NT2/D1 (cell line): ENCODE measurements around the gene RTN3.
A peak's percentile ranks its signal among the peaks of the same experiment; 100 is the strongest.

Source experiments
- DNase-seq: peaks from one replicate; pipeline ENCODE4 v3.0.0-alpha.2; 2011; ENCODE audit warnings: low read depth, low spot score
- H3K27me3 ChIP-seq: 2 replicates; pipeline ENCODE4 v1.6.0; 2011; ENCODE audit warnings: mild to moderate bottlenecking; ENCODE audit not compliant: insufficient read length, insufficient read depth
- H3K36me3 ChIP-seq: 2 replicates; pipeline ENCODE4 v1.6.1; 2011; ENCODE audit warnings: mild to moderate bottlenecking, low read length, mixed read lengths; ENCODE audit not compliant: insufficient read depth, insufficient read length
- H3K4me1 ChIP-seq: 2 replicates; pipeline ENCODE4 v1.5.1; 2011; ENCODE audit not compliant: insufficient read depth, insufficient read length
- H3K4me3 ChIP-seq: 2 replicates; pipeline ENCODE4 v1.5.1; 2011; ENCODE audit warnings: low read depth; ENCODE audit not compliant: insufficient read length
- H3K9ac ChIP-seq: 2 replicates; pipeline ENCODE4 v1.6.0; 2011; ENCODE audit warnings: low read depth; ENCODE audit not compliant: insufficient read length
- H3K9me3 ChIP-seq: 2 replicates; pipeline ENCODE4 v1.5.1; 2011; ENCODE audit warnings: mild to moderate bottlenecking, low read length; ENCODE audit not compliant: insufficient read depth
- SUZ12 ChIP-seq: IDR thresholded peaks from 2 replicates; pipeline ENCODE4 v1.6.1; 2011; ENCODE audit not compliant: insufficient read length, insufficient read depth; ENCODE audit errors: extremely low read depth
- YY1 ChIP-seq: IDR thresholded peaks from 2 replicates; pipeline ENCODE4 v1.6.1; 2011; ENCODE audit not compliant: insufficient read length, insufficient read depth
- ZNF274 ChIP-seq: IDR thresholded peaks from 2 replicates; pipeline ENCODE4 v1.6.1; 2011; ENCODE audit warnings: mild to moderate bottlenecking, low read depth, low read length

RTN3 gene

DNA sequence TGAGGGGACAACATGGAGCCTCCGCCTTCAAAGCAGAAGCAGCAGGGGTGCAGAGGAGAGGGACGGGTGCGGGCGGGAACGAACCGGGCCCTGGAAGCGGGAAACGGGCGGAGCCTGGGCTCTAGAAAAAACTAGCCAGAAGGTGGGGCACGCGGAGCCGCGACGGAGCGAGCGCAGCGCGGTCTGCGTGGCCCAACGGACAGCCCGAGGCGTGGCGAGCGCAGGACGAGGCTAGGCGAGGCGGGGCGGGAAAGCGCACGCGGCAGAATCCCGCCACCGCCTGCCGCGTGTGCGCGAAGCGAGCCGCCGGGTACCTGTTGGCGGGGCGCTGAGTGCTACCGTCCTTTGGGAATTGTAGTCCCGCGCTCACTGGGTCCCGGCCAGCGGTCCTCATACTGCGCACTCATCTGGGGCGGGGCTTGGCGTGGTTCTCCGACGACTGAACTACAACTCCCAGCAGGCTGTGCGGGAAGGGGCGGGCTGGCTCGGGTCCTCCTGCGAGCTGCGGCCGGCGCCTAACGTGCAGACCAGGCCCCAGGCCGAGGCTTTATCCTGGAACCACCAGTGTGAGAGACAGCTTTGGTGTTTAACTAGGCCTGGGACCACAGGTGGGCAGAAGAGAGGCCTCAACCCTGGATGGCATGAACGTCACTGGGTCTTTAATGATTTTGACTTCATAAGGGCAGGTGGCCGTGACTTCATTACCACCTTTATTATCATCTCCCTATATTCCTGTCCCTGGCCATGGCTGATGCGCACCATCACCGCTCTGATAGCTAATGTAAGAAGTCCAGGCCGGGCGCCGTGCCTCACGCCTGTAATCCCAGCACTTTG is 9.8 kb upstream of the RTN3 start, which contains the start of gene ATL3:
Gene ATL3, minus strand, starts transcription at position 55 of the 834 bp plus-strand sequence. Its CDS starts 41 bp downstream, at position 14.
- TF ChIP-seq YY1 (no peak), SUZ12 (no peak), ZNF274 (no peak)
- peaks cover 6% of the 10 kb centered on the region for H3K36me3 ChIP-seq
- peak within 1 kb of the TSS; percentile 49 for H3K4me3 ChIP-seq
- H3K9ac ChIP-seq: peak within 1 kb of the TSS; percentile 67
- H3K4me1 ChIP-seq: no peaks in the 10 kb centered on the region
- peaks cover 7% of the 10 kb centered on the region; the same call in 1 of the 2 replicates for H3K9me3 ChIP-seq
- peak; percentile 97 for DNase-seq
- H3K27me3 ChIP-seq: no peaks in the 10 kb centered on the region

DNA sequence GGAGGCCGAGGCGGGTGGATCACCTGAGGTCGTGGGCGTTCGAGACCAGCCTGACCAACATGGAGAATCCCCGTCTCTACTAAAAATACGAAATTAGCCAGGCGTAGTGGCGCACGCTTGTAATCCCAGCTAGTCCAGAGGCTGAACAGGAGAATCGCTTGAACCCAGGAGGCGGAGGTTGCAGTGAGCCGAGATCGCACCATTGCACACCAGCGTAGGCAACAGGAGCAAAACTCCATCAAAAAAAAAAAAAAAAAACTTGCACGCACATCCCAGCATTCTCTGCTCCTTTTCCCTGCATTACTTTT is 9.2 kb upstream of the RTN3 start:
- no peak overlapping the region for H3K9ac ChIP-seq
- no peak for DNase-seq

DNA sequence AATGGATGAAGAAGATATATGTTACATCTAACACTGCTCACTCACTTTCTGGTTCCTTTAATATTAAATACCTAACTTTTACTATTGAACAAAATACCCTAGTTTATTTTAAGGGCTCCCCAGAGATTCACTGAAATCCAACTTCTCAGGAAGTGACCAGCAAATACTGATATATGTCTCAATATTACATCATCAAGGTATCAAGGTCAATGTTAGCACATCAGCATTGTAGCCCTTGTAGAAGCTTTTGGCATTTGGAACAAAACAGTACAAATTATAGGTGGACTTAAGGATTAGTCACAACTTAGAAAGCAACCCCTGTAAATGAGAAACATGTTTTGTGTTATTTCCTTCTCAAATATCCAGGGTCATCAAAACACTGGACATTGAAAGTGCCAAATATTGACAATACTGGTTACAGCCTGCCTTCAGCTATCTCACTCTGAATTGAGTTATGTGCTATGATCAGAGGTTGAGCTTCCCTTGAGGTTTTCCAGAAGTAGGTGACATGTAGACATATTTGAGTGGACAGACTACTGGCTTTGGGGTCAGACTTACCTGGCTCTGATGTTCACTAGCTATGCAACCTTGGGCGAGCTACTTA is 8.3 kb upstream of the RTN3 start:
- Histone ChIP-seq H3K9ac (no peak overlapping the region), H3K4me3 (no peak overlapping the region), H3K27me3 (no peaks in the 10 kb centered on the region), H3K4me1 (no peaks in the 10 kb centered on the region), H3K9me3 (peaks cover 7% of the 10 kb centered on the region; the same call in 1 of the 2 replicates), H3K36me3 (peaks cover 6% of the 10 kb centered on the region)
- TF ChIP-seq YY1 (no peak), SUZ12 (no peak), ZNF274 (no peak)
- no peak for DNase-seq

More for the DNA sequence above, 9.2 kb upstream of the RTN3 start:
- Histone ChIP-seq H3K9me3 (peaks cover 7% of the 10 kb centered on the region; the same call in 1 of the 2 replicates), H3K4me3 (no peak overlapping the region), H3K4me1 (no peaks in the 10 kb centered on the region), H3K36me3 (peaks cover 6% of the 10 kb centered on the region), H3K27me3 (no peaks in the 10 kb centered on the region)
- TF ChIP-seq ZNF274 (no peak), YY1 (no peak), SUZ12 (no peak)

DNA sequence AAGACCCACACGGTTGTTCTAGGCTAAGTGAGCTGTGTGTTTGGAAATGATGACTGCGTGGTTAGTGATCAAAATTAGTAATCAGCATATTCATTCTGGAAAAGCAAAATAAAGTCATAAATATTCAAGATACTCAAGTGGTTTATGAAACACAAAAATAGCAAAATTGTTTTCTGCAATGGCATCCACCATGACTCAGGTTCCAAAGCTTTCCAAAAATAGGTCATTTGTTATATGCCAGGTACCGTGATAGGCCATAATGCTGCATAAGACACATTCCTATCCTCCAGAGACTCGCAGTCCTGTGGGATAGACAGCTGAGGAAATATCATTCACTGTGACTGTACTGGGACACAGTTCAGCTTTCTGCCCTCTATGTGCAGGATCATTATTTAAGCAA is 7.7 kb upstream of the RTN3 start:
- DNase-seq: no peak
- TF ChIP-seq ZNF274: no peak
- no peak for TF ChIP-seq YY1
- TF ChIP-seq SUZ12: no peak
- Histone ChIP-seq H3K4me1 (no peaks in the 10 kb centered on the region), H3K9ac (no peak overlapping the region), H3K9me3 (peaks cover 7% of the 10 kb centered on the region; the same call in 1 of the 2 replicates), H3K27me3 (no peaks in the 10 kb centered on the region), H3K36me3 (peaks cover 6% of the 10 kb centered on the region), H3K4me3 (no peak overlapping the region)

DNA sequence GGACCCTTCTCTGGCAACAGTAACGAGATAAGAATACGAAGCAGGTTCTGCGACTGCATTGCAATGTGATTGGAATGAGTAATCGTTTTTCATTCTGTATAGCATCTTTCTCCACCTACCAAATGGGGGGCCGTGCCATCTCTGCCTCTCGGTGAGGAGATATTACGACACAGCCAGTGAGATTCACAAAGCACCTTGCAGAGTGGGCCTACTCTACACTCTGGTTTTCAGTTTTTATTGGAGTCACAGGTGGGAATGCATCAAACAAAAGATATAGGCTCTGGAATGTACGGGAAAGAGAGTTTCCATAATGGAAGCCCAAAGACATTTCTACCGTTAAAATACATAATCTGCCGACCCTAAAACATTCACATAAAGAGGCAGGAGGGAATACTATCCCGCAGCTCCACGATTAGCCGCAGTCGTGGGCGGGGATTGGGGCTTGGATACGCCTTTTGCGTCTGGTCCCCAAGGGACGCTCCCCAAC is 423 bp upstream of the RTN3 start:
- peak overlapping the region; percentile 54 for H3K9ac ChIP-seq
- peak overlapping the region; percentile 10 for H3K4me3 ChIP-seq
- DNase-seq: no peak
- no peaks in the 10 kb centered on the region for H3K4me1 ChIP-seq
- H3K36me3 ChIP-seq: no peaks in the 10 kb centered on the region
- H3K27me3 ChIP-seq: no peaks in the 10 kb centered on the region
- no peaks in the 10 kb centered on the region for H3K9me3 ChIP-seq
- TF ChIP-seq SUZ12 (no peak), YY1 (no peak), ZNF274 (no peak)

DNA sequence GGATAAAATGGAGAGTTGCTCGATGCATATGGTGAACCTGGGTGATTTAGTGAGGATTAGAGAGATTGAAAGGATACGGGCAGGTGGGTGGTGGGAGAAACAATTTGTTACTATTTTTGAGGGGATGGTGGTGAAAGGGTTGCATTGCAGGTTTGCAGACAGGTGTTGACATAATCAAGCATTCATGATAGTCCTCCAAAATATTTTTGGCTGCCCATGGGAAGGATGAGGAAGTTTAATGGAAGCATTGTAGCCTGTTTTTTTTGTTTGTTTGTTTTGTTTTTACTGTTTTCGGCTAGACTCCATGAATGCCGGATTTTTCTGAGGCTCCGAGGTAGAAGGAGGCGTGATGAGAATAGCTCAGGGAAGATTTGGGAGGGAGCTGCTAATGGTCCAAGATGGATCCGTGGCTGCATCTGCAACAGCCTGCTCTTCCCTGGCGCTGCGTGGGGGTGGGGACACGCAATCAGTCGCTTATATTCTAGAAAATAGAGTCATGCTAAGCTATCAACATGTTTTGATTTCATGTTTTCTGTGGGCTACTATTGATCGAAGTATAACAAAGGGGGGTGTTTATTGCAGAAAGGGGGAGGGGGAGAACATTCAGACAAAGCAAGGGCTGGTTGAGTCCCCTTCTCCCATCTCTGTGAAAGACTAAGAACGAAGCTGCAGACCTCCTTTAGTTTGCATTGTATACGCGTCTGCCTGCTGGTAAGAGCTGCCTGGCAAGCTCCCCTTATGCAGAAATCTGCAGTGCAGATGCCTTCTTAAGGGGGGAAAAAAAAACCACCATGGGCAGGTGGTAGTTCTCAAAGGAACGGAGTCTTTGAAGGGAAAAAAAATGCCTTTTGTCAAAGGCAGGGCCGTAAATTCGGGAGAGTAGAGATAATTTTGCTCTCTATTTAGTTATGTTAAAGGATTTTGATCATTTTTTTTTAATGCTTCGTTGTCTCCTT is 1.0 kb downstream of the RTN3 start:
- DNase-seq: peak; percentile 36
- Histone ChIP-seq H3K4me1 (no peaks in the 10 kb centered on the region), H3K4me3 (peak overlapping the region; percentile 68), H3K36me3 (no peaks in the 10 kb centered on the region), H3K9ac (peak overlapping the region; percentile 90), H3K9me3 (no peaks in the 10 kb centered on the region), H3K27me3 (no peaks in the 10 kb centered on the region)
- TF ChIP-seq SUZ12 (no peak), YY1 (no peak), ZNF274 (no peak)
